GM12892 (cell line): Measurements from ENCODE around the gene STK35.
"Not testable (repeated sequence)": the region's sequence is repeated elsewhere in the genome, so short reads cannot be mapped to it uniquely, and the experiment has no call there.

ENCODE experiments used
- DNase-seq: peaks from one replicate; pipeline ENCODE4 v3.0.0; 2011; ENCODE audit not compliant: insufficient read length
- FAIRE-seq: peaks from 2 replicates; lab custom pipeline; 2011; peaks lifted over from hg19 to GRCh38; lab: Jason Lieb, UNC
- POLR2A ChIP-seq: IDR thresholded peaks from 2 replicates; pipeline ENCODE4 v1.6.1; 2011; ENCODE audit warnings: low read depth, low read length, control low read depth
- POLR2AphosphoS5 ChIP-seq: IDR thresholded peaks from 2 replicates; pipeline ENCODE4 v1.6.1; 2011; ENCODE audit warnings: low read depth, low read length, control low read depth
- TAF1 ChIP-seq: IDR thresholded peaks from 2 replicates; pipeline ENCODE4 v1.6.1; 2011; ENCODE audit warnings: low read depth, mild to moderate bottlenecking, control low read depth, low read length, borderline replicate concordance

STK35 gene

GRCh38 chr20:2179949-2180348 lies 78.3 kb downstream of the STK35 start:
- TF ChIP-seq POLR2AphosphoS5 (no peak), TAF1 (no peak), POLR2A (no peak)
- FAIRE-seq (no peak), DNase-seq (no peak)

GRCh38 chr20:2183381-2183780 lies 81.8 kb downstream of the STK35 start:
- DNase-seq (no peak), FAIRE-seq (no peak)
- TF ChIP-seq POLR2A = no peak
- no peak for TF ChIP-seq TAF1
- TF ChIP-seq POLR2AphosphoS5 = no peak

- not testable (repeated sequence) for FAIRE-seq, DNase-seq
Observed at GRCh38 chr20:2184933-2185332, 83.3 kb downstream of the STK35 start.

GRCh38 chr20:2195614-2196013 lies 94.0 kb downstream of the STK35 start:
- FAIRE-seq (no peak), DNase-seq (no peak)
- TF ChIP-seq POLR2A (no peak), TAF1 (no peak), POLR2AphosphoS5 (no peak)

- no peak for DNase-seq
- no peak for FAIRE-seq
- TF ChIP-seq TAF1 (no peak), POLR2AphosphoS5 (no peak), POLR2A (no peak)
Observed at GRCh38 chr20:2197166-2197565, 95.5 kb downstream of the STK35 start.
